ENCODE data around the gene ADSS2.

DNA sequence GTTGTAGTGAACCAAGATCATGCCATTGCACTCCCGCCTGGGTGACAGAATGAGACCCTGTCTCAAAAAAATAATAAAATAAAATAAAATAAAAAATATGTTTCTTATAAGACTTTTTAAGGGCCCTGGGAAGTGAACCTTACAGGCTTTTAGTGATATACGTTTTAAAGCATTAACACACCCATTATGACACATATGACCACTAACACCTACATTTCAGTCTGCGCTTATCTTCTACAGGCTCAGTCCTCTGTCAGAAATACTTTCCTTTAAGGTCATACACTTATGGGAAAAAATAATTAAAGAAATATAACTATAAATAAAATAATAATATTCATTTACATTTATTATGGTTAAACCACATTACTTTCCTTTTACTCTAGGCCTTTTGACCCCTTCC, 21.9 kb downstream of the ADSS2 start:
- TF ChIP-seq, protein P1, sequence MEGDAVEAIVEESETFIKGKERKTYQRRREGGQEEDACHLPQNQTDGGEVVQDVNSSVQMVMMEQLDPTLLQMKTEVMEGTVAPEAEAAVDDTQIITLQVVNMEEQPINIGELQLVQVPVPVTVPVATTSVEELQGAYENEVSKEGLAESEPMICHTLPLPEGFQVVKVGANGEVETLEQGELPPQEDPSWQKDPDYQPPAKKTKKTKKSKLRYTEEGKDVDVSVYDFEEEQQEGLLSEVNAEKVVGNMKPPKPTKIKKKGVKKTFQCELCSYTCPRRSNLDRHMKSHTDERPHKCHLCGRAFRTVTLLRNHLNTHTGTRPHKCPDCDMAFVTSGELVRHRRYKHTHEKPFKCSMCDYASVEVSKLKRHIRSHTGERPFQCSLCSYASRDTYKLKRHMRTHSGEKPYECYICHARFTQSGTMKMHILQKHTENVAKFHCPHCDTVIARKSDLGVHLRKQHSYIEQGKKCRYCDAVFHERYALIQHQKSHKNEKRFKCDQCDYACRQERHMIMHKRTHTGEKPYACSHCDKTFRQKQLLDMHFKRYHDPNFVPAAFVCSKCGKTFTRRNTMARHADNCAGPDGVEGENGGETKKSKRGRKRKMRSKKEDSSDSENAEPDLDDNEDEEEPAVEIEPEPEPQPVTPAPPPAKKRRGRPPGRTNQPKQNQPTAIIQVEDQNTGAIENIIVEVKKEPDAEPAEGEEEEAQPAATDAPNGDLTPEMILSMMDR (IDR thresholded peaks at IDR 0.05) = no peak
- no peak for TF ChIP-seq POLR2A (IDR thresholded peaks at IDR 0.05)
